GM12878 (cell line): ENCODE data around the gene ZNF365. TPM values are rescaled to one million over a fixed set of nuclear protein-coding genes. Genes with fewer than 3 reads are reported as not detected.

Experiments
- ATAC-seq: fragments of 200-7000 bp; cut with Tn5 transposase; 3 replicates; pipeline ENCODE4 v1.9.1; 2020; ENCODE audit warnings: mild to moderate bottlenecking, moderate library complexity
- BruUV-seq: library from RNA; stranded (reverse); fragments of 400-500 nt; replicated peaks from 2 replicates; lab custom pipeline; 2021; lab: Mats Ljungman, UMichigan
- CTCF ChIA-PET: fragments of 300-600 bp; sonication (Branson Sonifier 250); formaldehyde crosslinking; extraction: SDS; loops from one replicate; lab custom pipeline; 2021; ENCODE audit warnings: inconsistent platforms; lab: Yijun Ruan, JAX
- POLR2A ChIA-PET: fragments of 350-600 bp; formaldehyde crosslinking; extraction: SDS; loops from one replicate; lab custom pipeline; 2021; ENCODE audit warnings: inconsistent platforms; lab: Charles Lee
- RAD21 ChIA-PET: fragments of 300-600 bp; sonication (Branson Sonifier 250); formaldehyde crosslinking; loops from one replicate; lab custom pipeline; 2023; ENCODE audit warnings: antibody characterized with exemption; ENCODE audit not compliant: unreplicated experiment; lab: Charles Lee
- SMC1A ChIA-PET: fragments of 300-600 bp; sonication (Branson Sonifier 250); formaldehyde crosslinking; loops from one replicate; lab custom pipeline; 2023; ENCODE audit not compliant: unreplicated experiment, uncharacterized antibody; lab: Charles Lee
- DNase-seq: peaks from one replicate; pipeline ENCODE4 v3.0.0-alpha.2; 2011; ENCODE audit warnings: low read depth, low spot score
- FAIRE-seq: peaks from 3 replicates; lab custom pipeline; 2011; peaks lifted over from hg19 to GRCh38; lab: Jason Lieb, UNC
- H2AFZ ChIP-seq: 2 replicates; pipeline ENCODE4 v1.6.0; 2011; ENCODE audit warnings: low read depth, low read length, control low read depth; ENCODE audit not compliant: control insufficient read depth
- H3K27ac ChIP-seq: 2 replicates; pipeline ENCODE4 v1.5.1; 2011; ENCODE audit warnings: control low read depth; ENCODE audit not compliant: control insufficient read depth, insufficient read depth
- H3K27me3 ChIP-seq, 2 experiments: replicated peaks in 1 of 2; 2 replicates each; pipeline versions ENCODE4 v1.6.0 to v1.6.1; 2011; ENCODE audit warnings: low read length in 1 of 2; ENCODE audit not compliant: control insufficient read depth in 2 of 2, insufficient read depth in 2 of 2
- H3K36me3 ChIP-seq, 2 experiments: 2 replicates each; pipeline ENCODE4 v1.5.1; 2011; ENCODE audit warnings: low read length in 1 of 2; ENCODE audit not compliant: control insufficient read depth in 2 of 2, insufficient read depth in 2 of 2
- H3K4me1 ChIP-seq: 2 replicates; pipeline ENCODE4 v1.6.1; 2011; ENCODE audit warnings: mild to moderate bottlenecking, low read length, moderate library complexity, mixed read lengths; ENCODE audit not compliant: control insufficient read depth, insufficient read depth
- H3K4me2 ChIP-seq: 2 replicates; pipeline ENCODE4 v1.6.0; 2011; ENCODE audit warnings: control low read depth; ENCODE audit not compliant: control insufficient read depth, insufficient read depth
- H3K4me3 ChIP-seq: fragments of 200-600 bp; sonication (generic); 2 replicates; pipeline ENCODE4 v1.5.1; 2016
- H3K79me2 ChIP-seq: 2 replicates; pipeline ENCODE4 v1.6.0; 2011; ENCODE audit warnings: low read length; ENCODE audit not compliant: control insufficient read depth, insufficient read depth
- H3K9ac ChIP-seq: 2 replicates; pipeline ENCODE4 v1.8.0; 2011; ENCODE audit warnings: low read length, control low read depth, mixed read lengths; ENCODE audit not compliant: control insufficient read depth, insufficient read depth
- H3K9me3 ChIP-seq: replicated peaks from 3 replicates; pipeline ENCODE4 v1.5.1; 2011; ENCODE audit warnings: mild to moderate bottlenecking, low read length; ENCODE audit not compliant: control insufficient read depth, insufficient read depth
- H4K20me1 ChIP-seq: 2 replicates; pipeline ENCODE4 v1.6.0; 2011; ENCODE audit not compliant: control insufficient read depth, insufficient read depth
- ATF2 ChIP-seq: IDR thresholded peaks from 2 replicates; pipeline ENCODE4 v1.6.1; 2012; ENCODE audit warnings: low read length, inconsistent platforms
- CHD1 ChIP-seq: IDR thresholded peaks from 2 replicates; pipeline ENCODE4 v1.6.1; 2012; ENCODE audit warnings: low read depth, low read length, improper control_type of control experiment
- CREM ChIP-seq: IDR thresholded peaks from 2 replicates; pipeline ENCODE4 v1.6.1; 2014; ENCODE audit warnings: antibody characterized with exemption, low read depth
- E2F8 ChIP-seq: fragments of 450-650 bp; IDR thresholded peaks from 2 replicates; pipeline ENCODE4 v1.6.1; 2018; ENCODE audit warnings: mild to moderate bottlenecking, low read depth, moderate library complexity; ENCODE audit not compliant: partially characterized antibody
- EZH2 ChIP-seq: IDR thresholded peaks from 2 replicates; pipeline ENCODE4 v1.6.1; 2012; ENCODE audit warnings: low read depth, mild to moderate bottlenecking, control low read depth, inconsistent platforms, low read length, borderline replicate concordance; ENCODE audit not compliant: control insufficient read depth
- FOXK2 ChIP-seq: fragments of 450-650 bp; IDR thresholded peaks from 2 replicates; pipeline ENCODE4 v1.6.1; 2017; ENCODE audit warnings: mild to moderate bottlenecking, moderate library complexity
- IKZF2 ChIP-seq, 2 experiments: fragments of 450-650 bp; IDR thresholded peaks; 2 replicates each; pipeline ENCODE4 v1.6.1; 2017; ENCODE audit warnings: mild to moderate bottlenecking in 2 of 2, moderate library complexity in 2 of 2
- JUNB ChIP-seq: IDR thresholded peaks from 2 replicates; pipeline ENCODE4 v1.6.1; 2016; ENCODE audit warnings: antibody characterized with exemption, mild to moderate bottlenecking
- MTA2 ChIP-seq: fragments of 450-650 bp; IDR thresholded peaks from 2 replicates; pipeline ENCODE4 v1.6.1; 2016; ENCODE audit warnings: low read depth, mild to moderate bottlenecking, moderate library complexity
- MYB ChIP-seq: fragments of 150-350 bp; IDR thresholded peaks from 2 replicates; pipeline ENCODE4 v1.6.1; 2014; ENCODE audit warnings: mild to moderate bottlenecking, low read depth, low read length, borderline replicate concordance
- NFIC ChIP-seq: IDR thresholded peaks from 2 replicates; pipeline ENCODE4 v1.6.1; 2012; ENCODE audit warnings: low read depth, mild to moderate bottlenecking, inconsistent platforms, low read length, moderate library complexity
- NKRF ChIP-seq: fragments of 450-650 bp; conservative IDR thresholded peaks from 2 replicates; pipeline ENCODE4 v1.6.1; 2017; ENCODE audit warnings: mild to moderate bottlenecking, moderate library complexity
- RUNX3 ChIP-seq: IDR thresholded peaks from 2 replicates; pipeline ENCODE4 v1.6.1; 2012; ENCODE audit warnings: low read length, inconsistent platforms
- TAF1 ChIP-seq: IDR thresholded peaks from 2 replicates; pipeline ENCODE4 v1.6.1; 2011; ENCODE audit warnings: mild to moderate bottlenecking, low read depth, low read length, borderline replicate concordance
- ZNF384 ChIP-seq: IDR thresholded peaks from 2 replicates; pipeline ENCODE4 v1.6.1; 2012; ENCODE audit warnings: low read depth, mild to moderate bottlenecking, low read length, improper control_type of control experiment, borderline replicate concordance
- WGBS: methylation state at CpG from one replicate; pipeline ENCODE4 v1.1.6; 2016; ENCODE audit warnings: low lambda C conversion rate; ENCODE audit not compliant: insufficient replicate concordance, insufficient coverage; ENCODE audit errors: missing lambda C conversion rate; 5-methylcytosine and 5-hydroxymethylcytosine counted together
- in situ Hi-C: fragments of 300-500 bp; cut with MboI; formaldehyde crosslinking; loops from 9 replicates; pipeline ENCODE4 v1.14.3; 2018; ENCODE audit warnings: mixed read lengths
- intact Hi-C: fragments of 100-400 bp; cut with micrococcal nuclease; formaldehyde crosslinking; loops from one replicate; pipeline ENCODE4 v1.14.2; 2022; ENCODE audit not compliant: unreplicated experiment
- polyA plus RNA-seq, 11 experiments: library from polyadenylated mRNA; depleted of rRNA in 4 of 11; unstranded in 6 of 11; stranded (reverse) in 5 of 11; fragments of >200 nt; fragmentation: Nextera tagmentation in 4 of 11; fragmentation: Illumina TruSeq in 1 of 11; extraction: Ambion mirVana in 4 of 11; extraction: Trizol in 1 of 11; gene quantifications; 1 replicate in 1 of 11; 2 replicates in 10 of 11; pipeline versions ENCODE4 v1.2.1 to v1.2.3, GENCODE V29; 2011 to 2016; ENCODE audit warnings: inconsistent platforms in 2 of 11, missing spikeins in 2 of 11, low read depth in 1 of 11
- total RNA-seq, 4 experiments: library from RNA; depleted of rRNA in 3 of 4; stranded (reverse); fragments of >200 nt in 3 of 4; fragmentation: Illumina TruSeq in 1 of 4; extraction: Trizol in 1 of 4; gene quantifications; 2 replicates each; pipeline versions ENCODE4 v1.2.1 to v1.2.3, GENCODE V29; 2013 to 2021

Gene ZNF365
- total and polyA plus RNA-seq, 10 of the 15 experiments (the other 5 are each of a cell fraction or from before 2014, with no cell fraction given) = 0.08 TPM; not detected in 9

- TF ChIP-seq E2F8 (no peak), JUNB (no peak), MYB (no peak)
Observed at GRCh38 chr10:62382831-62383230, 8.7 kb downstream of the ZNF365 start (continued).

- DNase-seq = peak; percentile 5
- no peak overlapping the region for H3K27ac ChIP-seq
- H2AFZ ChIP-seq = no peak overlapping the region
- no peaks in the 10 kb centered on the region for H3K27me3 ChIP-seq
- no peak for FAIRE-seq
- no peaks in the 10 kb centered on the region for H3K79me2 ChIP-seq
- CTCF ChIA-PET = interaction anchor here (0.7 kb wide), 1 partner anchor 12 kb away, joined by 3 read pairs; no protein-coding TSS in a partner anchor
- intact Hi-C loops = no loop called here
- no peak overlapping the region for H3K4me3 ChIP-seq
- POLR2A ChIA-PET = no interaction called here
- no peaks in the 10 kb centered on the region for H3K9me3 ChIP-seq
- WGBS = 8% methylated on average over 5 of the region's 5 CpGs
- SMC1A ChIA-PET = interaction anchor here (0.6 kb wide), 1 partner anchor 55 kb away, joined by 3 read pairs; no protein-coding TSS in a partner anchor
- TF ChIP-seq TAF1 = no peak
- TF ChIP-seq RUNX3 = peak; percentile 67
- no peak for TF ChIP-seq FOXK2
- no peak for TF ChIP-seq EZH2
- 0 out of 4 replicates have a peak, but pooled peaks of 1 of the 2 experiments have one; percentile 34 for TF ChIP-seq IKZF2 (IDR thresholded peaks at IDR 0.05)
- TF ChIP-seq CHD1 = no peak
- peak; percentile 44 for TF ChIP-seq JUNB
- peak; percentile 19; the same call in 1 of the 2 replicates for TF ChIP-seq ZNF384
- TF ChIP-seq CREM = no peak
- no peak for TF ChIP-seq NKRF
- peak; percentile 35; the same call in 1 of the 2 replicates for TF ChIP-seq ATF2
- peak; percentile 39; the same call in 1 of the 2 replicates for TF ChIP-seq NFIC
- peak; percentile 31; the same call in 1 of the 2 replicates for TF ChIP-seq MTA2
- TF ChIP-seq, all 136 proteins: peak for 7
- Histone ChIP-seq H3K4me1 (no peaks in the 10 kb centered on the region), H3K9ac (no peak overlapping the region), H3K4me2 (no peak overlapping the region), H3K36me3 (no peaks in the 10 kb centered on the region), H4K20me1 (no peaks in the 10 kb centered on the region)
- RAD21 ChIA-PET = no interaction called here
- ATAC-seq = peak; percentile 91
- in situ Hi-C loops = no loop called here
- BruUV-seq = no TSS peak
Observed at GRCh38 chr10:62384057-62384446, 9.9 kb downstream of the ZNF365 start.
